GM18520 (cell line): ENCODE data around the gene LHX2.
A peak's percentile ranks its signal among the peaks of the same experiment; 100 is the strongest.

ENCODE experiments used
- ATAC-seq: cut with Tn5 transposase; IDR thresholded peaks from one replicate; pipeline ENCODE4 v1.9.1; 2021; ENCODE audit not compliant: unreplicated experiment

The LHX2 gene

DNA sequence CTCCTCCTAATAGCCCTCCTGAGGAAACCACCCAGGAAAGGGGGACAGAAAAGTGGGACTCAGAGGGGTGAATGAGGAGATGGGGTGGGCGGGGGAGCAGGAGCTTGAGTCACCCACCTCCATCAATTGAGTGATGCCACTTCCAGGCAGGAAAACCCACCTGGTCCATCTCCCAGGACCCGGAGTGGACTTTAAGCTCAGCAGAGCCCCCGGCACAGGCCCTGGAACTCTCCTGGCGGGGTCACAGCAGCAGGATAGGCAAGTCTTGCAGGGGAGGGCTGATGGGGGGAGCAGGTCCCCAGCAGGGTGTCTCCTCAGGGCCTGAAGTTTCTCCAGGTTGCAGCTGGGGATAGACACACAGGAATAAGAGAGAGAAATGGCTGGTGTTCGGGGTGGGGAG, 40.8 kb downstream of the LHX2 start:
- ATAC-seq = no peak

DNA sequence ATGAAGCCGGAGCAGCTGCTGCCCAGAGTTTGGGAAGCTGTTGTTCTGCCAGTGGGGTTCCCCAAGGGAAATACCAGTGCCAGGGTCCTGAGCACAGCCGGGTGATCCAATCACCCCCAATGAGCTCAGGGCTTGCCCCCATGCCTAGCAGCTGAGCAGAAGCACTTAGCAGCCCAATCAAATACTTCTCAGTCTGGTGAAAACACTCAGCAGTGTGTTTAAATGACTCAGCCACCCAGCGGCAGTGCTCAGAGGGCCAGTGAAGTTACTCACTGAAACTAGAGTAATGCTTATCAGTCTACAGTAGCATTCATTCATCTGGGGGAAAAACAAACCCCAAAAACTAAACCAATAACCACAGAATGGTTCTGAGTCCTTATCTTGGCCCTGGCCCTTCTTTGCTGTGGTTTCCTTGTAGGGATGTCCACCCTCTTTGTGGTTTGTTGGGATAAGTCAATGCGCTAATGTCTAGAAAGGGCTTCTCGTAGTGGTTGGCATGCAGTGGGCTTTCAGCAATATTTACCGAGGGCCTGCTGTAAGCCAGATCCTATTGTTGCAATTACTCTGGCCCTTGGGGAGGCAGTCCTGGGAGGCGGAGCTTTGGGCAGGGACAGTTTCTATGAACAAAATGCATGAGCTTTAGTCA, 43.1 kb downstream of the LHX2 start:
- ATAC-seq = peak; percentile 98

DNA sequence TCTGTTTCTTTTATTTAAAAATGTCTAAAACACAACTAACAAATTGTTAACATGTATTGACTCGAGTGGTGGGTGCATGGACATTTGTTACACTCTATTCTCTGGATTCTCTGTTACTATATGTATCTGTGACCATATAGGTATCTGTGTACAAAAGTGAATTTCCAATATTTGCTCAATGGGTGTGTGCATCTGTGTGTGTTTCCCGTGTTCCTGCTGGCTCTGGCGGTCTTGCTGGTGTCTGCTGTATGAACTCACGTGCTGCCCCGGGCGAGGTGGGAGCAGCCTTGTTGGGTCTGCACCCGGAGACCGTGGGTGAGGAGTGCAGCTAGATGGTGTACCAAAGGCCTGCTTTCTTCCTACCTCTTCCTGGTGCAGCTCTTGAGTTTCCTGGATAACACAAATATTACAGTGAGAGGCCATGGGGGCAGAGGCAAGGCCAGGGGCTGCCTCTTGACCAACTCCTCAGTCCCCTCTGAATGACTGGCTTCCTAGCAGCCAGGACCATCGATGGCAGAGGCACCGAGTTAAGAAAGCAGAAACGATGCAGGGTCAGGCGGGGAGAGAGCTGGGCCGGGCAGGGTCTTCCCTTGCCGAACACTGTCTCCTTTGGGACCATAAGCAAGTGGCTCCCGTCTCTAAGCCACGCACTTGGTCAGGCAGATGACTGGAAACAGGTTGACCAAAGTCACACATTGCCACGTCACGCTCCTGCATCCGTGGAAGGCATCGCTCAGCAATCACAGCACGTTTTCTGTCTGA, 49.5 kb downstream of the LHX2 start:
- ATAC-seq = no peak

DNA sequence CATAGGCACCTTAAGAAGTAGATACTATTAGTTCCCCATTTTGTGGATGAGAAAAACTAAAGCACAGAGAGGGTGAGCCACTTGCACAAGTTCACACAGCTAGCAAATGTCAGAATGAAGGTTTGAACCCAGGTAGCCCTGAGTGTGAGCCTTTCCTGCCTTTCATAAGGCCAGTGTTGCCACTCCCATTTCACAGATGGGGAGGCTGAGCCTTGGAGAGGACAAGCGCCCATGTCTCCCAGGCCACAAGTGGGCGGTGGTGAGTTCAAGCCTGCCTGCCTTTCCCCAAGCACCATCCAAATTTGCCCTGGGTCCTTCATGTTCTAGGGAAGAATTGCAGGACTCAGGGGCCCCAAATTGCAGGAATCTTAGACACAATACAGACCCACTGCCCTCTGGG, 50.6 kb downstream of the LHX2 start:
- ATAC-seq = no peak

DNA sequence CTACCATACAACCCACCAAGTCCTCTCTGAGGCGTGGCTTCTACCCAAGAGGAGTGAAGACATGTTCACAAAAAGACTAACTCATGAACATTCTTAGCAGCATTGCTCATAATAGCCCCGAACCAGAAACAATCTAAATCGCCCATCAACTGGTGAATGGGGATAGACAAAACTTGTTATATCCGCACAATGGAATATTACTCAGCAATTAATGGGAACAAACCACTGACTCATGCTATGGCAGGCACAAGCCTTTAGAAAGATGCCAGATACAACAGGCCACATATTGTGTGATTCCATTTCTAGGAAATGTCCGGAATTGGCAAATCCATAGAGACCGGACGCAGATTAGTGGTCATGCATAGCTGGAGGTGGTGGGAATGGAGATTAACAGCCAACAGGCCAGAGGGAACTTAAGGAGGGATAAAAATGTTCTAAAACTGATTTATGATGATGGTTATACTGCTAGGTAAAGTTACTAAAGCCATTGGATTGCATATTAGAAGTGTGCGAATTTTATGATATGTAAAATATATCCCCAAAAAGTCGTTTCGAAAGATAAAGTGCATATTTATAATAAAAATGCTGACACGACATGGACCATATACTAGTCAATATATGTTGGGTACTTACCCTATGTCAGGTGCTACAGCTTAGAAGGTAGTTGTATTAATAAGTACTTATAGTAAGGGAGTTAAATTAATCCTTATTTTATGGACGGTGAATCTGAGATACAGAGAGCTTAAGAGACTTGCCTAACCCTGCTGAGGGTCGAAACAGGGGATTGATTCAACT, 55.4 kb downstream of the LHX2 start:
- no peak for ATAC-seq

DNA sequence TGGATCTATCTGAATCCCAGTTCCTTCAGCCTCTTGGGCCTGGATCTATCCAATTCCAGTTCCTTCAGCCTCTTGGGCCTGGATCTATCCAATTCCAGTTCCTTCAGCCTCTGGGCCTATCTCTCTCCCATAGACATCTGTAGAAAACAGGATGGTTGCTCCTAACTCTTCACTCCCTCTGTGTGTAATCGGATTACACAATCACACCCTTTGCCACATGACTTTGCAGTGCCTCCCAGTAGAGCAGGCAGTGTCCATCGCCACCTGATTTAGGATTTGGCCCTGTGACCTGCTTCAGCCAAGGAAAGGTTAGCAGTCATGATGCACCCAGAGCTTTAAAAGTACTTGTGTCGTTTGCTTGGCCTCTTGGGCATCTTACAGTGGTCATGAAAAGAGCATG, 56.7 kb downstream of the LHX2 start:
- no peak for ATAC-seq

DNA sequence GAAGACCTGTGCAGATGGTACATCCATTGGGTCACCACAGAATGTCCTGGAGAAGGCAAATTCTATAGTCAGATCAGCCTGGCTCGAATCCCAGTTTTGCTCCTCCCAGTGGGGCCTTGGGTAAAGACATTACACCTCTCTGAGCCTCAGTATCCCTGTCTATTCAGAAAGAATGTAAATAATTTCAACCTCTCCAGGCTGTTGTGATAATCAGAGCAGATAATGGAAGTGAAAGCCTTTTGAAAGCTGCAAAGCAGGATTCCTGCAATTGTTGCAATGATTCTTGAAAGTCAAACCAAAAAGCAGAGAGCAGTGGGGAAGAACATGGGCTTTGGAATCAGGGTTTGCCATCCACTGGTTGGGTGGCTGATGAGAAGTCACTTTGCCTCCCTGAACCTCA, 63.2 kb downstream of the LHX2 start:
- no peak for ATAC-seq

DNA sequence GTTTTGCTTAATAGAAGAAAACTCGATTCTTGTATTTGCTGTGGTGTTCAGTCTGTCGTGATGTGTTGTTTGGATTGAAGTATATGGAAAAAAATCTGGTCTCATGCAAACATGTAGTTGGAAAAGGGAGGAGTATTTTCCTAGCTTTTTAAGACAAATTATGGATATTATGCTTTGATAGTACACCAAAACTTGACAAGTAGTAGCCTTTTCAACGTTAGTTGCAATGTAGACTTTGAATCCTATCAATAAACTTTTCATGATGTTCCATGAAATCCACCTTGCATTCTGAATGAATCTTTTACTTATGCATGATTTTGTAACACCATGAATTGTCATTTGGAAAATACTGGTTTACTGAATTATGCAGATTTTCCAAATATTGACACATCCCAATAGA, 64.2 kb downstream of the LHX2 start:
- no peak for ATAC-seq

DNA sequence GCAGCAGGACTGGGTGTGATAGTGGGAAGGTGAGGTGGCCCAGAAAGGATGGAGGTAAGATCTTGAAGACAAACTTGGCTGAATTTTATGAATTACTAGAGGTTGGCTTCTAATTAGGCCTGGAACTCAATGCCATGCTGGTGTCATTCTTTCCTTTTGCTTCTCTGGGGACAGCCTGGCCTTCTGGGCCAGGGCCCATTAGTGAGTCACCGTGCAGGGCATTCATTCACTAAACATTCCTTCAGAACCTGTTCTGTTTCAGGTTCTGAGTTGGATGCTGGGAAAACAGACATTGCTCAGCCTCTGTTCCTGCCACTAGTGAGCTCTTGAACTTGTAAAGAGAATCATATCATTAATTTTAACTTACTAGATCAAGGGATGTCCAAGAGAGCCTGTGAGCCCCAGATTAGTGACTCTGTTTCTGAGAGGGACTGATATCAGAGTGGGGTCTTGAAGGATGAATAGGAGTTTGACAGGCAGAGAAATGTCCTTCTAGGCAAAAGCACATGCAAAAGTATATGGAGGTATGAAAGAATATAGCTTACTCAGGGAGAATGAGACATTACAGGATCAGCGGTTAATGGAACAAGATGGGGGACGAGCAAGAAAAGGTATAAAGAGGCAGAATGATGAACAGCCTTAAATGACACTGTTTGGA, 66.5 kb downstream of the LHX2 start:
- no peak for ATAC-seq

DNA sequence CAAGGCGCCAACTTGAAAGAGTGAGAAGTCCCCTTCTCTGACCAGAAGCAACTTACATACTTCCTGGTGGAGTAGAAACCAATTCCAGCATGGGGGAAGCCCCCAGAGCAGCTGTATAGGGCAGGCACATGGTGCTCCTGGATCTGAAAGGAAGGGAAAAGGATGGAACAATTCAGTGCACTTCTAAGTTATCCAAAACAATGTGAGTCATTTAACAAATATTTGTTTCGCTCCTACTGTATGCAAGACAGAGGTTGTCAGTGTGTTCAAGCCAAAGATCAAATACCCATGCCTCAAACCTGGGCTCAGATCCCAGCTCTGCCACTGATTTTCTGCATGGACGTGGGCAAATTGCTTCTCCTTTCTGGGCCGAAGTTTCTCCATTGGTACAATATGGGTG, 67.1 kb downstream of the LHX2 start:
- no peak for ATAC-seq

DNA sequence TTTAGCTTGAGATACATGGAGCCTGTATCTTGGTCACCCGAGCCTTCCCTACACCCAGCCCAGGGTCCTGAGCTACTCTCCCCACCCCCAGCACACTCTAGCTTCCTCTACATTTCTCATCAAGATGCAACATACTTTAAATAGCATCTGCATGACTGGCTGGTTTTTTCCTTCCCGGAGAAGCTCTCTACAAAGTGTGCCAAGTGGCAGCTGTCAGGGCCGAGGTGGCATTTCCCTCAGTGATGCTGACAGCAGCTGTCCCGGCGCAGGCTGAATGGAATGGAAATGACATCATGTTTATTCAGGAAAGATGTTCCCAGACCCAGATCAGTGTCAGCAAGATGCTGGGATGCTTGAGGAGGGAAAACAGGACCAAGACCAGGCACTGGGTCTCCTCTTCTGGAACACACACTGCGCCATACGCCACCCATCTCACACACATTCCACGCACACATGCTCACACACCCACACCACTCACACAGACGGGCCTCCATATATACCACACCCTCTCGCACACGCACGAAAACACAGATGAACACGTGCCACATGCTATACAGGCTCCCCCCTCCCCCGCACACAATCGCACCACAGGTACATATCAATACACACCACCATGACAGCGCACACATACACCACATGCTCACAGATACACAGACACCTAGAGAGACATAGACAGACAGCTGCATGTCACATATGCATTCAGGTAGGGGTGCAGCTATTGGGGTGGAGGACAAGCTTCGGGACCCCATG, 67.8 kb downstream of the LHX2 start:
- ATAC-seq = no peak

DNA sequence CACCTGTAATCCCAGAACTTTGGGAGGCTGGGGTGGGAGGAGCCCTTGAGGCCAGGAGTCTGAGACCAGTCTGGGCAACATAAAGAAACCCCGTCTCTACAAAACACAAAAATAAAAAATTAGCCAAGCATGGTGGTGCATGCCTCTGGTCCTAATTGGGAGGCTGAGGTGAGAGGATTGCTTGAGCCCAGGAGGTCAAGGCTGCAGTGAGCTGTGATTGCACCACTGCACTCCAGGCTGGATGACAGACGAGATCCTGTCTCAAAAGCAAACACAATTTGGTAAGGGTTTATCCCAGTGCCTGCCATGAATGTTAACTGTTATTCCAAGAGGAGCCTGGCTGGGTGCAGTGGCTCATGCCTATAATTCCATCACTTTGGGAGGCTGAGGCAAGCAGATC, 71.1 kb downstream of the LHX2 start:
- ATAC-seq = no peak
